ENCODE measurements around the gene SHANK2.

GRCh38 chr11:71283971-71284441, 31.6 kb upstream of the SHANK2 start:
- TF ChIP-seq POLR2A (IDR thresholded peaks at IDR 0.05), result no peak
- no peak for TF ChIP-seq CTCF (IDR thresholded peaks at IDR 0.05)
